ENCODE data around the gene R3HCC1L. TPM values are rescaled to one million over a fixed set of nuclear protein-coding genes. Genes with fewer than 3 reads are reported as not detected.
"Not testable (repeated sequence)": the region's sequence is repeated elsewhere in the genome, so short reads cannot be mapped to it uniquely, and the experiment has no call there.

R3HCC1L gene
- total RNA-seq, 1 donor from 2014 or later, result 12.3 TPM

DNA sequence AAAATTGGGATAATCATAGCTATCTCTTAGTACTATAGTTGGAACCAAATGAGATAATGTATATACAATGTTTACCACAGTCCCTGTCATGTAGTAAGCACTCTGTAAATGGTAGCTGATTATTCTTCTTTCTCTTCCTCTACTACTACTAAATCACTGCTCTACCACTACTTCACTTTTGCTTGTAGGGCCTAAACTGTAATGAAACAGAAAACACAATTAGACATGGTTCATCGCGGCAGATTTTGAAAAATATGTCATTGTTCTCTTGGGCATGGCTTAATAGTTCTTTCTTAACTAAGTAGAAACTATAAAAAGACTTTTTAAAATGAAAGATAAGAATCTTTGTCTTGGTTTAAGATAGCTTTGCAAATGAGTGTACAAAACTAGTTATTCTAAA is 34.9 kb downstream of the R3HCC1L start:
- Histone ChIP-seq H3K27ac (no peak overlapping the region), H3K9me3 (no peaks in the 10 kb centered on the region), H3K27me3 (no peaks in the 10 kb centered on the region), H3K4me3 (no peak overlapping the region), H3K36me3 (peaks cover 0 to 21% of the 10 kb centered on the region in 2 donors), H3K4me1 (peaks cover 23% of the 10 kb centered on the region)
- intact Hi-C loops (cut with DNase I), result no loop called here
- TF ChIP-seq POLR2A (IDR thresholded peaks at IDR 0.05) (no peak), POLR2AphosphoS5 (IDR thresholded peaks at IDR 0.05; ENCODE audit: insufficient read depth in 1 of 2, low read depth in 1 of 2) (no peak)
- TF ChIP-seq, protein P1, sequence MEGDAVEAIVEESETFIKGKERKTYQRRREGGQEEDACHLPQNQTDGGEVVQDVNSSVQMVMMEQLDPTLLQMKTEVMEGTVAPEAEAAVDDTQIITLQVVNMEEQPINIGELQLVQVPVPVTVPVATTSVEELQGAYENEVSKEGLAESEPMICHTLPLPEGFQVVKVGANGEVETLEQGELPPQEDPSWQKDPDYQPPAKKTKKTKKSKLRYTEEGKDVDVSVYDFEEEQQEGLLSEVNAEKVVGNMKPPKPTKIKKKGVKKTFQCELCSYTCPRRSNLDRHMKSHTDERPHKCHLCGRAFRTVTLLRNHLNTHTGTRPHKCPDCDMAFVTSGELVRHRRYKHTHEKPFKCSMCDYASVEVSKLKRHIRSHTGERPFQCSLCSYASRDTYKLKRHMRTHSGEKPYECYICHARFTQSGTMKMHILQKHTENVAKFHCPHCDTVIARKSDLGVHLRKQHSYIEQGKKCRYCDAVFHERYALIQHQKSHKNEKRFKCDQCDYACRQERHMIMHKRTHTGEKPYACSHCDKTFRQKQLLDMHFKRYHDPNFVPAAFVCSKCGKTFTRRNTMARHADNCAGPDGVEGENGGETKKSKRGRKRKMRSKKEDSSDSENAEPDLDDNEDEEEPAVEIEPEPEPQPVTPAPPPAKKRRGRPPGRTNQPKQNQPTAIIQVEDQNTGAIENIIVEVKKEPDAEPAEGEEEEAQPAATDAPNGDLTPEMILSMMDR (IDR thresholded peaks at IDR 0.05), result no peak
- no peak for DNase-seq (ENCODE audit: extremely low spot score in 2 of 2)

DNA sequence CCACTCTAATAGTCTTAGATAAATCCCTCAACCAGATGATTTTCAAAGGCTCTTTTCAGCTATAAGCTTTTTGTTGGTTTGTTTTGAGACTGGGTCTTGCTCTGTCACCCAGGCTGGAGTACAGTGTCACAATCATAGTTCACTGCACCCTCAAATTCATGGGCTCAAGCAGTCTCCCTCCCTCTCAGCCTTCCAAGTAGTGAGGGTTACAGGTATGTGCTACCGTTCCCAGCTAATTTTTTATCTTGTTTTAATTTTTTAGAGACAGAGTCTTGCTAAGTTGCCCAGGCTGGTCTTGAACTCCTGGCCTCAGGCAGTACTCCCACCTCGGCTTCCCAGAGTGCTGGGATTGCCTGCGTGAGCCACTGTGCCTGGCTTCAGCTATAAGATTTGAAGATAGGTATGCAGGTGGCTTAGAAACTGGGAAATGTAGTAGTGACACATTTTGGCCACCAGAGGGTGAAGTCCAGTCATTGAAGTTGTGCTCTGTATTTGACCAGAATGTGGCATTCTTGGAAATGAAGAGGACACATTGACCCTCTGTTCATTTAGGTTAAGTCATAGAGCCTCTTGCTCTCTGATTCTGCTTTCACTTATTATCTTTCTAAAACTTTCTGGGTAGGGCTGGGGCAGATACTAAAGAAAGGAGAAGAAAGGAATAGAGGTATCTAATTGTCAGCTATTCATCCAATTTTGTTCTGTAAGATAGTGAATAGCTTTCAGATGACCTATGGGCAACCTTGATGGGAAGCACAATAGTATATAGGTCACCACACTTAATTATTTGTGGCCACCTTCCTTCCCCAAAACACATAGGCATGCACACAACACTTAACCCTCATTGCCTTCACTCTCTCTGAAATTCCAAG is 36.0 kb downstream of the R3HCC1L start:
- Histone ChIP-seq H3K4me3 (no peak overlapping the region), H3K27me3 (no peaks in the 10 kb centered on the region), H3K27ac (no peak overlapping the region), H3K9me3 (no peaks in the 10 kb centered on the region), H3K36me3 (peaks cover 0 to 13% of the 10 kb centered on the region in 2 donors), H3K4me1 (peaks cover 23% of the 10 kb centered on the region)
- no peak for TF ChIP-seq POLR2A (IDR thresholded peaks at IDR 0.05)
- peak in 1 of 2 donors; percentile 27 for TF ChIP-seq POLR2AphosphoS5 (IDR thresholded peaks at IDR 0.05; ENCODE audit: insufficient read depth in 1 of 2, low read depth in 1 of 2)
- TF ChIP-seq, protein P1 (IDR thresholded peaks at IDR 0.05), result peak; percentile 69 to 75 (median 74)
- no peak for DNase-seq (ENCODE audit: extremely low spot score in 2 of 2)
- intact Hi-C loops (cut with DNase I), result loop anchor here (5.0 kb wide), 1 partner anchor 677 kb away; no protein-coding TSS in a partner anchor

DNA sequence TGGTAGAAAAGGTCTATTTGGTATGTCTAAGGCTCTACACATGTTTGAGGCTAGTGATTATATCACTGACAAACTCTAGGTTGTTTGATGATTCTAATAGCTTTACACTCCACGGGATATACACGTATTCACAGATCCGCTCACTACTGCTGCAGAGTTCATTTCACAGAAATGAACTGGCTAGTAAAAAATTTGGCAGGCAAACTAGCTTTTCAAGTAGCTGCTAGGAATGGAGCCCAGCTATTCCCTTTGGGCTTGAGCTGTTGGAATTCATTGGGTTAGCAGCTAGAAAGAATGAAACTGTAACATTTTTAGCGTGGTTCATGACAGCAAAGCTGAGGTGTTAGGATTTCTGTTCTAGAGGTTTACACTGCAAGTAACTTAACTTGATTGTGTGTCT is 37.6 kb downstream of the R3HCC1L start:
- no peaks in the 10 kb centered on the region for H3K36me3 ChIP-seq
- H3K4me3 ChIP-seq, result no peak overlapping the region
- intact Hi-C loops (cut with DNase I), result loop anchor here (5.0 kb wide), 1 partner anchor 675 kb away; no protein-coding TSS in a partner anchor
- peaks cover 23% of the 10 kb centered on the region for H3K4me1 ChIP-seq
- no peaks in the 10 kb centered on the region for H3K9me3 ChIP-seq
- no peak for TF ChIP-seq POLR2A (IDR thresholded peaks at IDR 0.05)
- no peak for TF ChIP-seq POLR2AphosphoS5 (IDR thresholded peaks at IDR 0.05; ENCODE audit: insufficient read depth in 1 of 2, low read depth in 1 of 2)
- TF ChIP-seq, protein P1 (IDR thresholded peaks at IDR 0.05), result no peak
- H3K27me3 ChIP-seq, result no peaks in the 10 kb centered on the region
- no peak for DNase-seq (ENCODE audit: extremely low spot score in 2 of 2)
- no peak overlapping the region for H3K27ac ChIP-seq

DNA sequence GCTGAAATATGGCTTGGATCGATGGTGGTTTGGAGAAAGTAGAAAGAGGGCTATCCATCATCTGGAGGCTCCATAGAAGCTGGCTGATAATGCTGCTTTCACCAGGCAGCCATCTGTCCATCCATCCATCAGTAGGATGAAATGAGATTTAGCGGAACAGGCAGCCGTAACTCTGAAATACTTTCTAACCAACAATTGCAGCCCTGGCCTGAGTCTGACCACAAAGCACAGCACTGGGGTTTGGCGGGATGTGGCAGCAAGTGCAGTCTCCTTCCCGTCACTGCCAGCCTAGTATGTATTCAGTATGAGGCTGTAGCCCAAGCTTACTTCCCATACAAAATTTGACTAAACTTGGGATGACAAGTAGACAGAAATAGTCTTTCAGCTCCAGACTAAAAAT is 38.0 kb downstream of the R3HCC1L start:
- no peak for DNase-seq (ENCODE audit: extremely low spot score in 2 of 2)
- no peak for TF ChIP-seq POLR2A (IDR thresholded peaks at IDR 0.05)
- TF ChIP-seq, protein P1 (IDR thresholded peaks at IDR 0.05), result no peak
- no peak for TF ChIP-seq POLR2AphosphoS5 (IDR thresholded peaks at IDR 0.05; ENCODE audit: insufficient read depth in 1 of 2, low read depth in 1 of 2)
- H3K27me3 ChIP-seq, result no peaks in the 10 kb centered on the region
- no peaks in the 10 kb centered on the region for H3K36me3 ChIP-seq
- no peaks in the 10 kb centered on the region for H3K9me3 ChIP-seq
- intact Hi-C loops (cut with DNase I), result loop anchor here (5.0 kb wide), 1 partner anchor 675 kb away; no protein-coding TSS in a partner anchor
- no peak overlapping the region for H3K4me3 ChIP-seq
- H3K27ac ChIP-seq, result no peak overlapping the region
- H3K4me1 ChIP-seq, result peaks cover 23% of the 10 kb centered on the region

DNA sequence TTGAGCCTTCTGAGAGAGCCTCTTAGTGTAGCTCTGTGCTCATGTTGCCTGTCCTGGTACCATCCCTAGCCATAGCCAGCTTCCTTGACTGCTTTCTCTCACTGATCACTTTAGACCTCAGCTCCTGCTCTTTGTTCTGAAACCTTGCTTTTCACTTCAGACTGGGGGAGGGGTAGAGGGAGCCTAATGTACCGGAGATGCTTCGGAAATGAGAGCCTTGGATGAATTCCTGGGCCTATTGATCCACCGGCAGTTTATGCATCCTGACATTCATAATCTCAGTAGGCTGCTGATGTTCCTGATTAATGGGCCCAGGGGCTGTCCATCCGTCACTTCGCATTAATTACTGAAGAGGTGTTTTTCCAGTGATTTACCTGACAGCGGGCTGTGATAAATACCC is 38.8 kb downstream of the R3HCC1L start:
- H3K27ac ChIP-seq, result no peak overlapping the region
- H3K4me3 ChIP-seq, result no peak overlapping the region
- no peaks in the 10 kb centered on the region for H3K9me3 ChIP-seq
- intact Hi-C loops (cut with DNase I), result loop anchor here (5.0 kb wide), 1 partner anchor 674 kb away; no protein-coding TSS in a partner anchor
- no peaks in the 10 kb centered on the region for H3K27me3 ChIP-seq
- no peak for TF ChIP-seq POLR2AphosphoS5 (IDR thresholded peaks at IDR 0.05; ENCODE audit: insufficient read depth in 1 of 2, low read depth in 1 of 2)
- TF ChIP-seq, protein P1 (IDR thresholded peaks at IDR 0.05), result no peak
- no peak for TF ChIP-seq POLR2A (IDR thresholded peaks at IDR 0.05)
- peaks cover 23% of the 10 kb centered on the region for H3K4me1 ChIP-seq
- DNase-seq (ENCODE audit: extremely low spot score in 2 of 2), result no peak
- no peaks in the 10 kb centered on the region for H3K36me3 ChIP-seq

DNA sequence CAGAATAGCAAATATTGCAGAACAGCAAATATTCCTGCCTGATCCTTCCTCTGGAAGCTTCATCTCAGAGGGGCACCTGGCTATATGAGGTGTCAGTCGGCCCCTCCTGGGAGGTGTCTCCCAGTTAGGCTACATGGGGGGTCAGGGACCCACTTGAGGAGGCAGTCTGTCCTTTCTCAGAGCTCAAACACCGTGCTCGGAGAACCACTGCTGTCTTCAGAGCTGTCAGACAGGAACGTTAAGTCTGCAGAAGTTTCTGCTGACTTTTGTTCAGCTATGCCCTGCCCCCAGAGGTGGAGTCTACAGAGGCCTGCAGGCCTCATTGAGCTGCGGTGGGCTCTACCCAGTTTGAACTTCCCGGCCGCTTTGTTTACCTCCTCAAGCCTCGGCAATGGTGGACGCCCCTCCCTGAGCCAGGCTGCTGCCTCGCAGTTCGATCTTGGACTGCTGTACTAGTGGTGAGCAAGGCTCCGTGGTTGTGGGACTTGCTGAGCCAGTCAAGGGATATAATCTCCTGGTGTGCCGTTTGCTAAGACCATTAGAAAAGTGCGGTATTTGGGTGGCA is 48.0 kb downstream of the R3HCC1L start:
- H3K4me1 ChIP-seq; DNase-seq (ENCODE audit: extremely low spot score in 2 of 2); H3K9me3 ChIP-seq; H3K27me3 ChIP-seq; H3K4me3 ChIP-seq; intact Hi-C loops (cut with DNase I); H3K27ac ChIP-seq: not testable (repeated sequence)
- H3K36me3 ChIP-seq, result peaks cover 0 to 11% of the 10 kb centered on the region in 2 donors
